ENCODE measurements around the gene UBE2F.

- no peak for TF ChIP-seq POLR2A (IDR thresholded peaks at IDR 0.05)
- TF ChIP-seq CTCF (IDR thresholded peaks at IDR 0.05) = no peak
These were observed 2.0 kb upstream of the UBE2F start for GRCh38 chr2:237964578-237965404.

Data from adrenal gland (tissue), 5 donors.